ENCODE data around the gene MOXD1. TPM values are rescaled to one million over a fixed set of nuclear protein-coding genes. Genes with fewer than 3 reads are reported as not detected.

MOXD1 gene
- total RNA-seq, 1 donor from 2014 or later = 4.8 TPM

DNA sequence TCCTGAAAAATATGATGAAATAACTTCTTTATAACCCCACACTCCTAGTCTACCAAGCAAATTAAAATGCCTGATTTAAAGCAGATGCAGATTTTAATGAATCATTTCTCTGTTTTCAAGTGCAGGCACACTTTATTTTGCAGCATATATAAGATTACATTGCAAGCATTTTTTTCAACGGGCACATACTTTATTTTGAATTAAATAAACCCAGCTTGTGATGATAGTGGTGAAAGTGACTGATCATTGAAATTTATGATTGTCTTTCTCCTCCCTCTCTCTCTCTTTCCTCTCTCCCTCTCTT, 12.2 kb upstream of the MOXD1 start:
- Mint-ChIP-seq H3K27me3 (ENCODE audit: insufficient read depth, low read depth) (peaks cover 4% of the 10 kb centered on the region), H3K4me1 (peaks cover 8% of the 10 kb centered on the region), H3K4me3 (no peak overlapping the region), H3K27ac (no peak overlapping the region), H3K9me3 (no peaks in the 10 kb centered on the region), H3K36me3 (no peaks in the 10 kb centered on the region)
- Histone ChIP-seq H3K27ac (no peak overlapping the region), H3K9me3 (ENCODE audit: low read depth) (no peaks in the 10 kb centered on the region), H3K79me2 (ENCODE audit: low read depth) (no peaks in the 10 kb centered on the region), H3K27me3 (no peaks in the 10 kb centered on the region), H3K4me2 (no peak overlapping the region), H3K4me1 (no peaks in the 10 kb centered on the region), H2AFZ (replicated peaks) (no peak overlapping the region), H3K36me3 (no peaks in the 10 kb centered on the region), H4K20me1 (ENCODE audit: low read depth) (no peaks in the 10 kb centered on the region), H3F3A (ENCODE audit: low read depth) (no peaks in the 10 kb centered on the region), H3K4me3 (no peak overlapping the region), H3K9ac (no peak overlapping the region)
- DNase-seq (ENCODE audit: low spot score) = no peak
- TF ChIP-seq EZH2 (IDR thresholded peaks at IDR 0.05) (no peak), EZH2phosphoT487 (IDR thresholded peaks at IDR 0.05) (no peak)
- TF ChIP-seq, protein P1, sequence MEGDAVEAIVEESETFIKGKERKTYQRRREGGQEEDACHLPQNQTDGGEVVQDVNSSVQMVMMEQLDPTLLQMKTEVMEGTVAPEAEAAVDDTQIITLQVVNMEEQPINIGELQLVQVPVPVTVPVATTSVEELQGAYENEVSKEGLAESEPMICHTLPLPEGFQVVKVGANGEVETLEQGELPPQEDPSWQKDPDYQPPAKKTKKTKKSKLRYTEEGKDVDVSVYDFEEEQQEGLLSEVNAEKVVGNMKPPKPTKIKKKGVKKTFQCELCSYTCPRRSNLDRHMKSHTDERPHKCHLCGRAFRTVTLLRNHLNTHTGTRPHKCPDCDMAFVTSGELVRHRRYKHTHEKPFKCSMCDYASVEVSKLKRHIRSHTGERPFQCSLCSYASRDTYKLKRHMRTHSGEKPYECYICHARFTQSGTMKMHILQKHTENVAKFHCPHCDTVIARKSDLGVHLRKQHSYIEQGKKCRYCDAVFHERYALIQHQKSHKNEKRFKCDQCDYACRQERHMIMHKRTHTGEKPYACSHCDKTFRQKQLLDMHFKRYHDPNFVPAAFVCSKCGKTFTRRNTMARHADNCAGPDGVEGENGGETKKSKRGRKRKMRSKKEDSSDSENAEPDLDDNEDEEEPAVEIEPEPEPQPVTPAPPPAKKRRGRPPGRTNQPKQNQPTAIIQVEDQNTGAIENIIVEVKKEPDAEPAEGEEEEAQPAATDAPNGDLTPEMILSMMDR (IDR thresholded peaks at IDR 0.05) = no peak

DNA sequence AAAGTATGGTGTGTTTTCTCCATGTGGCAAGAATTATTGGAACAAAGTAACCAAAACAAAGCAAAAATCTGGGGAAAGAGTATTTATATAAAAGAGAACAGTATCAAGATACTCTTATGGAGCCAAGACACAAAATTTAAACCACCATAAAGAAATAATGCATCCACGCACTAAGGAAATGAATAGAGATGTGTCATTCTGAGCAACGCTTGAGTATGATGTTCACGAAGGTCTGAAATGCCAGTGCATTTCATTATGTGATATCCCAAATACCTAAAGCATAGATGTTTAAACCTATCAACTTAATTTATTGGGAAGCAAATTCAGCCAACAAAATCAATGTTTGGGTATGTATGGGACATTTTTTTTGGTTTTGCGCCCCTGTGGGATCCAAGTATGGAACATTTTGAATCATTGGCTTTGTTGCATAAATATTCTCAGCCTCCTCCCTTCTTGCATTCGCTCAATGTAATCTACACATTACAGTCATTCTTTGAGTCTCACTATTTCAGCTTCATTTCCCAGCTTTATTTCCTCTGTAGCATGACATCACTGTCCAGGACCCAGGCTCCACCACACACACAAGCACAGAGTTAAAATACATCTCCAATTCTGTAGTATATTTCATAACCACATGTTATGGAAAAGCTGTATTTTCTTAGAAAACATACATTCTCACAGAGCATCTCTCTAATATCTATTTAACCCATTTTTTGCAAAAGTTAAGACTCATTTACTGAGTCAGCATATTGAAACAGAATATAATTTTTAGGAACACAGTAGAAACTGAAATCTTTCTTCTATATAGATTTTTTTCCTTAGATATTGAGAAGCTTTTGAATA, 11.6 kb upstream of the MOXD1 start:
- H3K36me3 Mint-ChIP-seq = no peaks in the 10 kb centered on the region
- H3K27me3 Mint-ChIP-seq (ENCODE audit: insufficient read depth, low read depth) = peaks cover 4% of the 10 kb centered on the region
- Histone ChIP-seq H4K20me1 (ENCODE audit: low read depth) (no peaks in the 10 kb centered on the region), H3K36me3 (no peaks in the 10 kb centered on the region), H3K4me2 (no peak overlapping the region), H3K9me3 (ENCODE audit: low read depth) (no peaks in the 10 kb centered on the region), H3K79me2 (ENCODE audit: low read depth) (no peaks in the 10 kb centered on the region), H2AFZ (replicated peaks) (no peak overlapping the region), H3K9ac (no peak overlapping the region), H3F3A (ENCODE audit: low read depth) (no peaks in the 10 kb centered on the region), H3K27me3 (no peaks in the 10 kb centered on the region), H3K4me1 (no peaks in the 10 kb centered on the region), H3K27ac (no peak overlapping the region), H3K4me3 (no peak overlapping the region)
- no peaks in the 10 kb centered on the region for H3K9me3 Mint-ChIP-seq
- DNase-seq (ENCODE audit: low spot score) = no peak
- no peak for TF ChIP-seq EZH2 (IDR thresholded peaks at IDR 0.05)
- TF ChIP-seq, protein P1 (IDR thresholded peaks at IDR 0.05) = no peak
- TF ChIP-seq EZH2phosphoT487 (IDR thresholded peaks at IDR 0.05) = no peak
- H3K4me3 Mint-ChIP-seq = no peak overlapping the region
- no peak overlapping the region for H3K27ac Mint-ChIP-seq
- peaks cover 8% of the 10 kb centered on the region for H3K4me1 Mint-ChIP-seq

DNA sequence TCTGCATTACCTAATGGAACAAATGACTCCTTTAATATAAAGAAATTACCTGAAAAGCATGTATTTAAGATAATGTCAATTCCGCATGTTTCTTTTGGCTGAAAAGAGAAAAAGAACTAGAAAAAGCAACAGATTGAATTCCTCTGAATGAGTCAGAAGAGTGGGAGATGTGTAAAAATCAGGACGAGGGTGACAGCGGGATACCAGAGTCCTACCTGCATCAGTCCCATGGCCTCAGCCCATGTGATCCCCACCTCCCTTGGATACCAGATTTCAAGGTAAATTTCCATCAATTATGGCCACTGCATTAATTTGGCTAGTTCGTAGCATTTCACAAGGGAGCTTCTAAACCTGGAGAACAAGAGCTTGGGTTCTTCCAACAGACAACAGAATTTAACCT, 10.0 kb upstream of the MOXD1 start:
- Histone ChIP-seq H2AFZ (replicated peaks) (no peak overlapping the region), H3K27ac (no peak overlapping the region), H3K79me2 (ENCODE audit: low read depth) (no peaks in the 10 kb centered on the region), H3K4me1 (no peaks in the 10 kb centered on the region), H3K27me3 (no peaks in the 10 kb centered on the region), H3K4me3 (no peak overlapping the region), H3K9me3 (ENCODE audit: low read depth) (no peaks in the 10 kb centered on the region), H3F3A (ENCODE audit: low read depth) (no peaks in the 10 kb centered on the region), H3K4me2 (no peak overlapping the region), H3K9ac (no peak overlapping the region), H4K20me1 (ENCODE audit: low read depth) (no peaks in the 10 kb centered on the region), H3K36me3 (no peaks in the 10 kb centered on the region)
- Mint-ChIP-seq H3K27ac (no peak overlapping the region), H3K9me3 (no peaks in the 10 kb centered on the region), H3K4me1 (peaks cover 8% of the 10 kb centered on the region), H3K4me3 (no peak overlapping the region), H3K36me3 (no peaks in the 10 kb centered on the region), H3K27me3 (ENCODE audit: insufficient read depth, low read depth) (peaks cover 4% of the 10 kb centered on the region)
- TF ChIP-seq EZH2 (IDR thresholded peaks at IDR 0.05) = no peak
- TF ChIP-seq, protein P1 (IDR thresholded peaks at IDR 0.05) = no peak
- no peak for TF ChIP-seq EZH2phosphoT487 (IDR thresholded peaks at IDR 0.05)
- DNase-seq (ENCODE audit: low spot score) = no peak
